ENCODE measurements around the gene CREM.

Gene CREM

DNA sequence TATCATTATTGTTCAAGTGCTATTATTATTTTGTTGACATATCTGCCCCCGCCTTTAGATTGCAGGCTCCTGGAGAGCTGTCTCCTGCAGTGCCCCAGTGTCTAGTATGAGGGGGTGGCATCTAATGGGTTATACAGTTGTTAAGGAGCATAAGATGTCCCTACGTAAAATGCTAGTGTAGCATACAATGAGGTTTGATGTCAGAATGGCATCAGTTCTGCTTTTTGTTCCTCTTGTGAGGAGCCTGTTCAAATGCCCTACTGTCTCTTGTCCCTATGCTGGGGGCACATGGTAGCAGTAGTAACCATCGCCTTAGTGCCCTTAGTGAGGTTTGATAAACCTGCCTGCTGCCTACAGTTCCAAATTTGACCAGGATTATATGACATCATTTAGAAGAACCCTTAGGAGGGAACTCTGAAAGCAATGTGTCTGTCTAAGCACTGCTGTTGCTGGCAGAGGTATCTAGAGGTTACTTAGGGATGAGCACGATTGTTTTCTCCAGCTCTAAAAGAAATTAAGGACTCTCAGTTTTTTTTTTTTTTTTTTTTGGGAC lies 9.7 kb downstream of the CREM start:
- DNase-seq: no peak

GRCh38 chr10:35140126-35140525 lies 13.5 kb downstream of the CREM start:
- DNase-seq: no peak

- no peak for DNase-seq
Measured at GRCh38 chr10:35140727-35141126, 14.1 kb downstream of the CREM start.

GRCh38 chr10:35150308-35150707 lies 23.7 kb downstream of the CREM start:
- DNase-seq: no peak

- no peak for DNase-seq
Measured at GRCh38 chr10:35152992-35153391, 26.3 kb downstream of the CREM start.

GRCh38 chr10:35153716-35154115 lies 27.1 kb downstream of the CREM start:
- no peak for DNase-seq

GRCh38 chr10:35160743-35161142 lies 34.1 kb downstream of the CREM start:
- DNase-seq: no peak

DNA sequence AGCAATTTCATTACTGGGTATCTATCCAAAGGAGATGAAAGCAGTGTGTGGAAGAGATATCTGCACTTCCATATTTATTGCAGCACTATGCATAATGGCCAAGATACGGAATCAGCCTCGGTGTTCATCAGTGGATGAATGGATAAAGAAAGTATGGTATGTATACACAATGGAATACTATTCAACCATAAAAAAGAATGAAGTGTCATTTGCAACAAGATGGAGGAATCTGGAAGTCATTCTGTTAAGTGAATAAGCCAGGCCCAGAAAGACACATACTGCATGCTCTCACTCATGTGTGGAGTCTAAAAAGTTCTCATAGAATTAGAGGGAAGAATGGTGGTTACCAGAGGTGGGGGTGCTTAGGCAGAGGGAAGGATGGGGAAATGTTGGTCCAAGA lies 35.3 kb downstream of the CREM start:
- DNase-seq: no peak

DNA sequence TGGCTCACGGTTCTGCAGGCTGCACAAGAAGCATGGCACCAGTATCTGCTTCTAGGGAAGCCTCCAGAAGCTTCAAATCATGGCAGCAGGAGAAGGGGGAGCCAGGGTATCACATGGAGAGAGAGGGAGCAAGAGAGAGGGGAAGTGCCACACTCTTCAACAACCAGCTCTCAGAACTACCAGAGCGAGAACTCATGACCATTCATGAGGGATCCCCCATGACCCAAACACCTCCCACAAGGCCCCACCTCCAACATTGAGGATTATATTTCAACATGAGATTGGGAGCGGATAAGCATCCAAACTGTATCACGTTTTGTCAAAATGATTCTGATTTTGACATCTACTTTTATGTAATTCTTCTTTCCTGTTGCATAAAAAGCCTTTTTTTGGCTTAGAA lies 38.5 kb downstream of the CREM start:
- no peak for DNase-seq

DNA sequence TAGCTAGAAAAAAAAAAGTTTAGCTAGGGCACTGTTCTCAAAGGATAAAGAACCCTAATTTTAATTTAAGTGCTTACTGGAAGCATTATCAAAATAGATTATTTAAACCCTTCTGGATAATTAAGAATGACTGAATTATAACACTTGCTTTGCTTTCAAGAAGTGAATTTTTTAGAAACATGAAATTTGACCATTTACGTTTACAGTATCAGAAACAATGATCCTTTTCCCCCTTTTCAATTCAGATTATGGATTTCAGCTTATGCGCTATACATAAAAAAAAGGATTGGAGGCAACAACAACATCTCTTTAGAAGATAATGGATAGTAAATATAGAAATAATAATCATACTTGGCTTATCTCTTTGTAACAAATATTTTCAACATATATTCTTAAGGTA lies 39.2 kb downstream of the CREM start:
- DNase-seq: no peak

DNA sequence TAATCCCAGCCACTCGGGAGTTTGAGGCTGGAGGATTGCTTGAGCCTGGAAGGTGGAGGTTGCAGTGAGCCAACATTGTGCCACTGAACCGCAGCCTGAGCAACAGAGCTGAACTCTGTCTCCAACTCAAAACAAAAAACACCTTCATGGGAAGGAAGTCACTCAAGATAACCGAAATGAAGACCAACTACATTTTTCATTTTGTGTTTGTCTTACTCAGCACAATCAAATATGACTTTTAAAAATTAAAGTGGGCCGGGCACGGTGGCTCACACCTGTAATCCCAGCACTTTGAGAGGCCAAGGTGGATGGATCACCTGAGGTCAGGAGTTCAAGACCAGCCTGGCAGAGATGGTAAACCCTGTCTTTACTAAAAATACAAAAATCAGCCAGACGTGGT lies 40.0 kb downstream of the CREM start:
- no peak for DNase-seq

GRCh38 chr10:35167342-35167741 lies 40.7 kb downstream of the CREM start:
- no peak for DNase-seq

DNA sequence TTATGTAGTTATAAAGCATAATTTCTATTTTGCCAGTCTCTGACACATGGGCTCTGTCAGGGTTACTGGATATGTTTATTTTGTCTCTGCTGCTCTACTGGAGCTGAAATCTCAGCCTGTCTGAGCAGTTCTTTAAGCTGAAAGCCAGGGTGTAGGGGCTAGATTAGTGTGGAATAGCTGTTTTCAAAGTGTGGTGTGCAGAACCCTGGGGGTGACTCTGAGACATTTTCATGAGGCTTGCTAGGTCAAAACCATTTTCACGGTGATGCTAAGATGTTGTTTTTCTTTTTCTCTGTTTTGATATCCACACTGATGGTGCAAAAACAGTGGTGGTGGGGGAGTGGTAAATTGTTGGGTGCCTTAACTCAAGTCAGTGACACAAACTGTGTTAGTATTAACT lies 45.5 kb downstream of the CREM start:
- DNase-seq: no peak

- DNase-seq: peak in 1 of 2 experiments; percentile 3
Measured at GRCh38 chr10:35172574-35172973, 45.9 kb downstream of the CREM start.

- DNase-seq: no peak
Measured at GRCh38 chr10:35178331-35178730, 51.7 kb downstream of the CREM start.

- no peak for DNase-seq
Measured at GRCh38 chr10:35182631-35183510, 56.2 kb downstream of the CREM start.

GRCh38 chr10:35184527-35185171 lies 58.0 kb downstream of the CREM start:
- DNase-seq: no peak

DNA sequence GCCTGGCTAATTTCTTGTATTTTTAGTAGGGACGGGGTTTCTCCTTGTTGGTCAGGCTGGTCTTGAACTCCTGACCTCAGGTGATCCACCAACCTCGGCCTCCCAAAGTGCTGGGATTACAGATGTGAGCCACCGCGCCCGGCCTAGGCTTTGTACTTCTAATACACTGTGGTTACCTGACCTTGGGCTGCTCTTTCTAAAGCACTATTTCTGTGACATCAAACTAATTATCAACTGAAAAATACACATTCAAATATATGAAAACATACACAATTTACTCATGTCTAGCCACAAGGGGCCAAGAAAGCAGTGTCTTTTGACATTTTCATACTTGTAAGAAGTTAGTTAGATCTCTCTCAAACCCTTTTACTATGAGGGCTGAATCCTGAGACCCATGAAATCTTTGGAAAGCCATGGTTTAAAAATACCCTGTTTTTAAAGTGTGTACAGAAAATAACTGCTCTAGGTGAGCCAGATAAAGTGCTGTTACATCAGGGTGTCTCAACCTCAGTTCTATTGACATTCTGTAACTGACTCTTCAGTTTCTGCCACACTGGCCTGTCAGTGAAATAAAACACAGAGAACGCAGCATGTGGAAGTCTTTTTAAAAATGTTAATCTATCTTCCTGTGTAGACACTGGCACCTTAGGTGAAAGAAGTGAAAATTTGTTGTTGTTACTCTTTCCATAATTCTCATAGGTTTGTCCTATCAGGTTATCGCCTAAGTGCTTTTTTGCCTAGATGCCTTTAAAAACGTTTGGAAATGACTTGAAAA lies 58.8 kb downstream of the CREM start:
- no peak for DNase-seq

GRCh38 chr10:35188954-35189353 lies 62.3 kb downstream of the CREM start:
- DNase-seq: no peak

GRCh38 chr10:35191523-35191922 lies 64.9 kb downstream of the CREM start:
- DNase-seq: no peak

GRCh38 chr10:35192645-35193249 lies 66.1 kb downstream of the CREM start:
- DNase-seq: no peak

DNA sequence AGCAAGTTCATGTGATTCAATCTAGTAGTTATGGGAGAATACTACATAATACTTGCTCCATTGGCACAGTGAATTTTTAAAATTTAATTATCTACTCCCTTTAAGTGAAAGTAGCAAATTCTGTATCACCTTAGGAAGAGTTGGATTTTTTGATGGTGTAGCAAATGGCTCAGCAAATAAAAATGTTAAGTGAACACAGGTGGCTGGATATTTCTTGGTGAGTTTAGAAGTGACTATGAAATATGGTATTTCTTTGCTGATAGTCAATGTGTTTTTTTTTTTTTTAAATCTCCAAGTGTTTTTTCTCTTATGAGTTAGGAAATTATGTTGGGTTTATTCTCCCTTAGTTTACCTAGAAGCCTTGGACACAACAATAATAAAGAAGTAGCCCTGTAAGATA lies 67.8 kb downstream of the CREM start:
- no peak for DNase-seq

DNA sequence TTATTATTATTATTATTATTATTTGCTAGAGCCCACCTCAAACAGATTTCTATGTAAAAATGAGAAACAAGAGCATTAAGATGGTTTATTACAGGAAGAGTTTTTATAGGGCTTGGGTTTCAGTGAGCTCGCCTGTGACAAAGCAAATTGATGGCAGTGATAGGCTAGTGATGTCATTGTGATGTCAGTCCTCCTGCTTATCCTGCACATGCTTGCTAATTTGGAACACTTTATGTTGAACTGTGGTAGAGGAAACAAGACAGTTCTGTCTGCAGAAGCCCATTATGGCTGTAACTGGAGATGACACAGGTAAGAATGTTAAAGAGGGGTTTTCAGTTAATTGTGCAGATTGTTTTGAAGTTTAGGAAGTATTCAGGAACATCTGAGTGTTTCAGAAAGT lies 68.3 kb downstream of the CREM start:
- DNase-seq: no peak
